ENCODE results near the gene IST1.

Gene IST1

DNA sequence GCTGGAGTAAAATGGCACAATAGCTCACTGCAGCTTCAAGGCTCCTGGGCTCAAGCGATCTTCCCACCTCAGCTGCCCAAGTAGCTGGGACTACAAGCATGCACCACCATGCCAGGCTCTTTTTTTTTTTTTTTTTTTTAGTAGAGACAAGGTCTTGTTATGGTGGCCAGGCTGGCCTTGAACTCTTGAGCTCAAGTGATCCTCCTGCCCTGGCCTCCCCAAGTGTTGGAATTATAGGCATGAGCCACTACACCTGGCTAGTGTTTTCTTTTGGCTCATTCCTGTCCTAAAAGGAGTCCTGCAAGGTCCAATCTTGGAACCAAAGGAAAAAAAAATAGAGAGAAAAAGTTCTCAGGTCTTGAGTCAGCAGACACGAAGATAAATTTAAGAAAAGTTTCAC, 74.0 kb downstream of the IST1 start:
- DNase-seq, result no peak

DNA sequence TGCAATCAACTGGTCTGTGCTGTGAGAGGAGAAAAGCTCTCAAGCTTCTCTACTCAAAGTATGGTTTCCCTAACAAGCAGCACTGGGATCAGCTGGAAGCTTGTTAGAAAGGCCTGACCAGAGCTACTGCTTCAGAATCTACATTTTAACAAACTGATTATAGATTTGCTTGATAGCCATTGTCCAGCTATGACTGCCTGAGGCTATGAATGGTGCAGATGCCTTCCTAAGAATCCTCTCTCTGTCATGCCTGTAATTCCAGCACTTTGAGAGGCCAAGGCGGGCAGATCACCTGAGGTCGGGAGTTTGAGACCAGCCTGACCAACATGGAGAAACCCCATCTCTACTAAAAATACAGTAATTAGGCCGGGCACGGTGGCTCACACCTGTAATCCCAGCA, 76.2 kb downstream of the IST1 start:
- no peak for DNase-seq

DNA sequence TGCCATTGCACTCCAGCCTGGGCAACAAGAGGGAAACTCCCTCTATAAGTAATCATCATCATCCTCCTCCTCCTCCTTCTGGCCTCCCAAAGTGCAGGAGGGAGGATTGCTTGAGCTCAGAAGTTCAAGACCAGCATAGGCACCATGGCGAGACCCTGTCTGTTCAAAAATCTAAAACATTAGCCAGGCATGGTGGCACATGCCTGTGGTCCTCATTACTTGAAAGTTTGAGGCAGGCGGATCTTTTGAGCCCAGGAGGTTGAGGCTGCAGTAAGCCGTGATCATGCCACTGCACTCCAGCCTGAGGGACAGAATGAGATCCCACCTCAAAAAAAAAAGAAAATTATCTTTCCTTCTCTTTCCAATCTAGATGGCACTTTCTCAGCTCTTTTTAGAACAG, 77.0 kb downstream of the IST1 start:
- DNase-seq, result no peak

DNA sequence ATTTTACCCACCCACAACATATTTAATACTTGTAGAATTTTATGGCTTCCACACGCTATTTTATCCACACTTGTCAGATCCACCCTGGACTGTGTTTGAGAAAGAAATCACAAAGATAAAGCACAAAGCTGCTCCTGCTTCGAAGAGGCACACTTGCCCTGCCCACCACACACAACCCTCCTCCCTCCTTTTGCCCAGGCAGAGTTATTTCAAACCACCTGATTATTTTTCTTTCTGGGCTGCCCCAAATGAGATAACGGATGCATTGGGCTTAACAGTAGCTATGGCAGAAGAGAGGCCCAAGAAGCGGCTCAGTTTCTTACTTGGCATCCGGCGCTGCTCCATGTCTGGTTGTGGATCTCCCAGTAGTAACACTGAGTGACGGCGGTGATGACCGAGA, 77.7 kb downstream of the IST1 start:
- DNase-seq, result no peak

DNA sequence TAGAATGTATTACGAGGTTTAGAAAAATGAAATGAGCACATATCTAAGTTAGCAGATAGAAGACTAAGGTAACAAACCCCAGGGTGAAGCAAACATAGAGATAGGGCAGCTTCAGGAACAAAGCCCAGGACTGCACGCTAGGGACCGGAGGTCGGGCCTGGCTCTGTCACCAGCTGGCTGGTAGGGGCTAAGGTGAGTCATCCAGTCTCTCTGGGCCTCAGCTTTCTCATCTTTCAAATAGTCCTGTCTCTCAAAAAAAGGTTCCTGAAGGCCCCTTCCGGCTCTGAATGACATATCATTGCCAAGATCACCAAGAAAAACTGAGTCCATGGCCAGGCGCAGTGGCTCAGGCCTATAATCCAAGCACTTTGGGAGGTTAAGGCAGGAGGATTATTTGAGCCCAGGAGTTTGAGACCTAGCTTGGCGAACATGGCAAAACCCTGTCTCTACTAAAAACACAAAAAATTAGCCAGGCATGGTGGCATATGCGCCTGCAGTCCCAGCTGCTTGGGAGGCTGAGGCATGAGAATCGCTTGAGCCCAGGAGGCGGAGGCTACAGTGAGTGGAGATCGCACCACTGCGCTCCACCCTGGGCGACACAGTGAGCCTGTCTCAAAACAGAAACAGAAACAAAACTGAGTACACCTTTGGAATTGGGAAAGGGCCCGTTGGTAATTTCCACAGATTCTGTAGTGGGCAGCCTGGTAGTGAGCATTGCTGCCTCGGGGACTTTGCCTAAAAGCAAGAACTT, 78.9 kb downstream of the IST1 start:
- DNase-seq, result no peak

Data from NCI-H187 treated with DMSO at 0.1 percent for 48 hours (cell line).